RWPE2 (cell line): ENCODE results near the gene ATP5F1E.

Source experiments
- ATAC-seq: fragments of 200-7000 bp; cut with Tn5 transposase; 3 replicates; pipeline ENCODE4 v1.9.1; 2021; ENCODE audit warnings: low read depth
- DNase-seq: peaks from one replicate; pipeline ENCODE4 v3.0.0-alpha.2; 2020; ENCODE audit warnings: low spot score
- H3K27ac ChIP-seq: fragments of 450-650 bp; 2 replicates; pipeline ENCODE4 v1.5.1; 2017; ENCODE audit warnings: mild to moderate bottlenecking; ENCODE audit not compliant: poor library complexity, severe bottlenecking
- H3K27me3 ChIP-seq: fragments of 250-450 bp; sonication (Bioruptor Pico); 2 replicates; pipeline ENCODE4 v1.5.1; 2021; ENCODE audit warnings: mild to moderate bottlenecking, moderate library complexity; ENCODE audit not compliant: insufficient read depth, poor library complexity, severe bottlenecking
- H3K36me3 ChIP-seq: fragments of 250-450 bp; sonication (Bioruptor Pico); 2 replicates; pipeline ENCODE4 v1.5.1; 2020; ENCODE audit warnings: low read depth, mild to moderate bottlenecking, moderate library complexity
- H3K4me1 ChIP-seq: fragments of 250-450 bp; sonication (Bioruptor Pico); 2 replicates; pipeline ENCODE4 v1.5.1; 2021; ENCODE audit warnings: mild to moderate bottlenecking, moderate library complexity; ENCODE audit not compliant: insufficient read depth, poor library complexity, severe bottlenecking
- H3K4me3 ChIP-seq: fragments of 250-450 bp; sonication (Bioruptor Pico); 2 replicates; pipeline ENCODE4 v1.5.1; 2021; ENCODE audit warnings: mild to moderate bottlenecking, moderate library complexity; ENCODE audit not compliant: severe bottlenecking
- H3K9me3 ChIP-seq: fragments of 250-450 bp; sonication (Bioruptor Pico); 2 replicates; pipeline ENCODE4 v1.5.1; 2021; ENCODE audit warnings: mild to moderate bottlenecking, moderate library complexity; ENCODE audit not compliant: severe bottlenecking
- CTCF ChIP-seq: fragments of 450-650 bp; IDR thresholded peaks from one replicate; pipeline ENCODE4 v1.5.1; 2017; ENCODE audit warnings: mild to moderate bottlenecking, moderate library complexity; ENCODE audit not compliant: poor library complexity, severe bottlenecking

Gene ATP5F1E

DNA sequence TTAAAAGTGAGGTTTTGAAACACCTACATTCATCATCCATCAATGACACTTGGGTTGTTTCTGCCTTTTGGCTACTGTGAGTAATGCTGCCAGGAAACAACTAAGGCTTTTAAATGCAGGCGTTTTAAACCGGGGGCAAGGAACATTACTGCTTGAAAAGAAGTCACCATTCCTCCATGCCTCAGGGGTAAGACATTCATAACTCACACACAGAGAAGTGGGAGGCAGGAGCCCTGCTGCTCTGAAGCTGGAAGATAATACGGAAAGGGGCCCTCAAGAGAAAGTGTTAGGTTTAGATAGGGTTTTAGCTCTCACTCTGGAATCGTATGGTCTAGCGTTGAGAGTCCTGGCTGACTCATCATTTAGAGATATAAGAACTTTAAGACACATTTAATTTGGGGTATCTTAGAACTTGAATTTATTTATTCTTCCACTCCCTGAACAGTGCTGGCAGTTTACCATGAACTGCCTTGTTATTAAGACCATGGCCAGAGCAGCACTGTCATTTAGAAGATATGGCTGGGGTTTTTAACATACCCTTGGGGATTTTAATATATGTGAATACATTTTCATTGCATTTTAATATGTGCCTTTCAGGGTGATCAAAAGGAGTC is 11.1 kb downstream of the ATP5F1E start:
- H3K4me3 ChIP-seq: no peak overlapping the region
- peak; percentile 84 for ATAC-seq
- DNase-seq: peak; percentile 64
- peaks cover 26% of the 10 kb centered on the region for H3K36me3 ChIP-seq
- peaks cover 21% of the 10 kb centered on the region for H3K4me1 ChIP-seq
- no peaks in the 10 kb centered on the region for H3K9me3 ChIP-seq
- no peaks in the 10 kb centered on the region for H3K27me3 ChIP-seq
- no peak for TF ChIP-seq CTCF
- H3K27ac ChIP-seq: peak overlapping the region; percentile 61

GRCh38 chr20:59019217-59019616 is 12.9 kb downstream of the ATP5F1E start, which contains the start of gene TUBB1:
TSS of gene TUBB1 (plus strand) at chr20:59019429. CDS start at chr20:59019523, 94 bp downstream.
- Histone ChIP-seq H3K27me3 (no peaks in the 10 kb centered on the region), H3K27ac (no peak within 1 kb of the TSS), H3K9me3 (no peaks in the 10 kb centered on the region), H3K36me3 (peaks cover 8% of the 10 kb centered on the region), H3K4me3 (no peak within 1 kb of the TSS), H3K4me1 (peaks cover 21% of the 10 kb centered on the region)
- DNase-seq: peak; percentile 76
- no peak for TF ChIP-seq CTCF
- no peak for ATAC-seq

GRCh38 chr20:59018817-59019216 is 13.3 kb downstream of the ATP5F1E start:
- Histone ChIP-seq H3K27me3 (no peaks in the 10 kb centered on the region), H3K4me3 (no peak overlapping the region), H3K9me3 (no peaks in the 10 kb centered on the region), H3K4me1 (peaks cover 21% of the 10 kb centered on the region), H3K27ac (no peak overlapping the region), H3K36me3 (peaks cover 5% of the 10 kb centered on the region; the same call in 1 of the 2 replicates)
- ATAC-seq (no peak), DNase-seq (peak; percentile 80)
- no peak for TF ChIP-seq CTCF

- peak; percentile 82 for DNase-seq
- Histone ChIP-seq H3K4me1 (peaks cover 21% of the 10 kb centered on the region), H3K9me3 (no peaks in the 10 kb centered on the region), H3K27me3 (no peaks in the 10 kb centered on the region), H3K4me3 (no peak overlapping the region), H3K36me3 (no peaks in the 10 kb centered on the region; the same call in 1 of the 2 replicates), H3K27ac (peak overlapping the region; percentile 35)
- ATAC-seq: no peak
- no peak for TF ChIP-seq CTCF
Measured at GRCh38 chr20:59017493-59018231, 14.5 kb downstream of the ATP5F1E start.
